H9 (cell line): ENCODE data around the gene EIF2B5. TPM values are rescaled to one million over a fixed set of nuclear protein-coding genes. Genes with fewer than 3 reads are reported as not detected.

Source experiments
- DNase-seq: peaks from one replicate; pipeline ENCODE4 v3.0.0-alpha.2; 2017
- H2AFZ ChIP-seq: one replicate; pipeline ENCODE4 v1.6.1; 2013; ENCODE audit warnings: mild to moderate bottlenecking, low read length, control low read depth, moderate library complexity
- H2AK5ac ChIP-seq: 2 replicates; pipeline ENCODE4 v1.6.1; 2013; ENCODE audit warnings: low read length, control low read depth, mixed read lengths; ENCODE audit not compliant: insufficient read length
- H2BK120ac ChIP-seq: one replicate; pipeline ENCODE4 v1.6.1; 2013; ENCODE audit warnings: low read depth, mild to moderate bottlenecking, low read length, control low read depth, inconsistent platforms; ENCODE audit not compliant: poor library complexity, severe bottlenecking
- H2BK12ac ChIP-seq: 2 replicates; pipeline ENCODE4 v1.6.1; 2013; ENCODE audit warnings: low read length, control low read depth, mixed read lengths, low read depth; ENCODE audit not compliant: insufficient read length
- H2BK15ac ChIP-seq: 2 replicates; pipeline ENCODE4 v1.6.1; 2013; ENCODE audit warnings: low read depth, low read length, control low read depth
- H2BK20ac ChIP-seq: one replicate; pipeline ENCODE4 v1.6.1; 2013; ENCODE audit warnings: low read depth, mild to moderate bottlenecking, low read length, control low read depth, inconsistent platforms; ENCODE audit not compliant: poor library complexity, severe bottlenecking
- H2BK5ac ChIP-seq: 2 replicates; pipeline ENCODE4 v1.6.1; 2013; ENCODE audit warnings: low read length, control low read depth, mixed read lengths; ENCODE audit not compliant: insufficient read length
- H3K14ac ChIP-seq: 2 replicates; pipeline ENCODE4 v1.6.1; 2013; ENCODE audit warnings: low read length, control low read depth; ENCODE audit not compliant: insufficient read depth
- H3K18ac ChIP-seq: 2 replicates; pipeline ENCODE4 v1.6.1; 2013; ENCODE audit warnings: low read depth, mild to moderate bottlenecking, mixed read lengths, low read length, control low read depth; ENCODE audit not compliant: insufficient read length
- H3K23ac ChIP-seq: 2 replicates; pipeline ENCODE4 v1.6.1; 2013; ENCODE audit warnings: low read length, control low read depth, mixed read lengths, low read depth; ENCODE audit not compliant: insufficient read length
- H3K23me2 ChIP-seq: 2 replicates; pipeline ENCODE4 v1.6.1; 2013; ENCODE audit warnings: low read depth, mild to moderate bottlenecking, mixed read lengths, low read length, control low read depth; ENCODE audit not compliant: insufficient read length, poor library complexity, severe bottlenecking
- H3K27ac ChIP-seq: 2 replicates; pipeline ENCODE4 v1.5.1; 2013; ENCODE audit warnings: low read length, control low read depth, mixed read lengths, low read depth; ENCODE audit not compliant: insufficient read length
- H3K27me3 ChIP-seq: 2 replicates; pipeline ENCODE4 v1.6.1; 2013; ENCODE audit warnings: low read length, control low read depth, inconsistent platforms; ENCODE audit not compliant: insufficient read depth
- H3K4ac ChIP-seq: 2 replicates; pipeline ENCODE4 v1.6.1; 2013; ENCODE audit warnings: low read depth, mild to moderate bottlenecking, control low read depth, inconsistent platforms, low read length, moderate library complexity
- H3K4me1 ChIP-seq: 2 replicates; pipeline ENCODE4 v1.6.1; 2013; ENCODE audit warnings: low read length, control low read depth, inconsistent platforms; ENCODE audit not compliant: insufficient read depth
- H3K4me2 ChIP-seq: 2 replicates; pipeline ENCODE4 v1.6.1; 2013; ENCODE audit warnings: low read length, control low read depth, mixed read lengths; ENCODE audit not compliant: insufficient read length, insufficient read depth
- H3K56ac ChIP-seq: 2 replicates; pipeline ENCODE4 v1.6.1; 2013; ENCODE audit warnings: low read depth, mild to moderate bottlenecking, mixed read lengths, low read length, control low read depth; ENCODE audit not compliant: insufficient read length
- H3K79me1 ChIP-seq: 2 replicates; pipeline ENCODE4 v1.6.1; 2013; ENCODE audit warnings: low read depth, mild to moderate bottlenecking, moderate library complexity, low read length, control low read depth, inconsistent platforms; ENCODE audit not compliant: insufficient read depth, poor library complexity, severe bottlenecking
- H3K79me2 ChIP-seq: 2 replicates; pipeline ENCODE4 v1.6.1; 2013; ENCODE audit warnings: low read length, control low read depth, inconsistent platforms; ENCODE audit not compliant: insufficient read depth
- H3K9ac ChIP-seq: 2 replicates; pipeline ENCODE4 v1.6.1; 2013; ENCODE audit warnings: low read length, control low read depth, mixed read lengths; ENCODE audit not compliant: insufficient read length; ENCODE audit errors: extremely low read depth
- H3K9me3 ChIP-seq: one replicate; pipeline ENCODE4 v1.6.1; 2013; ENCODE audit warnings: low read depth, low read length, inconsistent platforms; ENCODE audit not compliant: control insufficient read depth
- H3T11ph ChIP-seq: one replicate; pipeline ENCODE4 v1.6.1; 2013; ENCODE audit warnings: mild to moderate bottlenecking, low read length, control low read depth, inconsistent platforms
- H4K20me1 ChIP-seq: one replicate; pipeline ENCODE4 v1.6.1; 2013; ENCODE audit not compliant: control insufficient read depth, insufficient read length, insufficient read depth
- H4K5ac ChIP-seq: 2 replicates; pipeline ENCODE4 v1.6.1; 2013; ENCODE audit warnings: low read depth, mild to moderate bottlenecking, mixed read lengths, low read length, control low read depth; ENCODE audit not compliant: insufficient read length
- H4K8ac ChIP-seq: replicated peaks from 2 replicates; pipeline ENCODE4 v1.6.1; 2013; ENCODE audit warnings: low read length, control low read depth, mixed read lengths, low read depth; ENCODE audit not compliant: insufficient read length
- H4K91ac ChIP-seq: 2 replicates; pipeline ENCODE4 v1.6.1; 2013; ENCODE audit warnings: low read depth, mild to moderate bottlenecking, moderate library complexity, mixed read lengths, low read length, control low read depth; ENCODE audit not compliant: insufficient read length
- H3K27ac Mint-ChIP-seq, 3 experiments: 2 replicates in 2 of 3; 3 replicates in 1 of 3; pipeline ENCODE4 v1.8.0; 2020 to 2021; ENCODE audit warnings: mixed read lengths in 3 of 3, mild to moderate bottlenecking in 1 of 3, moderate library complexity in 1 of 3
- H3K27me3 Mint-ChIP-seq: 2 replicates; pipeline ENCODE4 v1.8.0; 2021; ENCODE audit warnings: low read depth, mild to moderate bottlenecking, moderate library complexity, mixed read lengths
- H3K36me3 Mint-ChIP-seq, 3 experiments: 2 replicates in 2 of 3; 3 replicates in 1 of 3; pipeline ENCODE4 v1.8.0; 2020 to 2021; ENCODE audit warnings: low read depth in 3 of 3, mixed read lengths in 3 of 3; ENCODE audit not compliant: insufficient read depth in 1 of 3
- H3K4me1 Mint-ChIP-seq, 2 experiments: 2 replicates each; pipeline ENCODE4 v1.8.0; 2020; ENCODE audit warnings: mixed read lengths in 2 of 2
- H3K4me3 Mint-ChIP-seq, 2 experiments: 2 replicates in 1 of 2; 3 replicates in 1 of 2; pipeline ENCODE4 v1.8.0; 2020 to 2021; ENCODE audit warnings: mild to moderate bottlenecking in 2 of 2, mixed read lengths in 2 of 2, moderate library complexity in 1 of 2
- H3K9me3 Mint-ChIP-seq, 2 experiments: 2 replicates in 1 of 2; 3 replicates in 1 of 2; pipeline ENCODE4 v1.8.0; 2020; ENCODE audit warnings: mild to moderate bottlenecking in 2 of 2, mixed read lengths in 2 of 2, moderate library complexity in 1 of 2
- CTCF ChIP-seq: fragments of 200-600 bp; sonication (generic); conservative IDR thresholded peaks from 3 replicates; pipeline ENCODE4 v1.8.0; 2021; ENCODE audit warnings: antibody characterized with exemption, mild to moderate bottlenecking
- WGBS: extraction: QIAGEN DNeasy Blood & Tissue Kit; methylation state at CpG from one replicate; pipeline ENCODE4 v1.1.7; 2013; ENCODE audit warnings: missing lambda C conversion rate, low lambda C conversion rate, mixed read lengths; ENCODE audit not compliant: insufficient read length; ENCODE audit errors: extremely low coverage; 5-methylcytosine and 5-hydroxymethylcytosine counted together
- total RNA-seq: library from RNA; stranded (reverse); gene quantifications from 2 replicates; pipeline ENCODE4 v1.2.1, GENCODE V29; 2021

The EIF2B5 gene
- total RNA-seq, 1 experiment from 2014 or later = 42.0 TPM

DNA sequence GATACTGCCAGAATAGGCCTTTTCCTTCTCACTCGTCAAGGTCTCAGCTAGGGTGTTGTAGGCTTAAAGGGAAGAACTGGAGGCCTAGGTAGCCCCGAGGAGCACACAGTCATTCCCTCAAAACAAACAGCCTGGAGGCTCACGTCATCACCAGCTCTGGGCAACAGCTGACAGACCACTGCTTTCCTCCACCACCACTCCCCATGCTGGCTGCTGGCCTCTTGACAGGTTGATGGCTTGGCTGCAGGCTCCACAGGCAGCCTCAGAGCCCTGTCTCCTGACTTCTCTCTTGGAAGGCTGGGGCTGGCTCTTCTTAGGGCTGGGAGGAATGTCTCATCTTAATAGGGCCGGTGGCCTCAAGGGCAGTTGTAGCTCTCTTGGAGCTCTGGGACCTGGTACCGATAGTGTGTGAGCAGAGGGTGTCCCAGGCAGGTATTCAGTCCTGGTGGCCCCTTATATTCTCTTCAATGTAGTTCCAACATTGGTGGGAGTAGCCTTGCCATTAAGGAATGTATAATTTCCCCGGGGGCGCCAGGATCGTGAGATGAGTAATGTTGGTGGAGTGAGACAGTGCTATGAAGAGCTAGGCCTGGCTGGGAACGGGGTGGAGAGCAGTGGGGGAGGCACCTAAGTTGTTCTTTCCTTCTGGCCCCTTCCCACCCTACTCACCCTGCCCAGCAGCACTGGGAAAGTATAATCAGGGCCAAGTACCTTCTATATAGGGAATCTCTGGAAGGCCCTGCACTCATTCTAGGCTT lies 33.4 kb downstream of the EIF2B5 start:
- Histone ChIP-seq H2BK20ac (no peak overlapping the region), H2BK15ac (no peak overlapping the region), H3K14ac (no peak overlapping the region), H3T11ph (no peak overlapping the region), H3K9ac (no peak overlapping the region), H3K23me2 (no peaks in the 10 kb centered on the region), H3K56ac (no peak overlapping the region), H3K4me1 (no peaks in the 10 kb centered on the region), H2AFZ (no peak overlapping the region), H4K5ac (no peak overlapping the region), H3K18ac (no peak overlapping the region), H3K4me2 (no peak overlapping the region), H2BK120ac (no peak overlapping the region), H4K91ac (no peak overlapping the region), H3K9me3 (no peaks in the 10 kb centered on the region), H2BK12ac (no peak overlapping the region), H4K8ac (no peak overlapping the region), H3K4ac (no peak overlapping the region), H2BK5ac (no peak overlapping the region), H4K20me1 (no peaks in the 10 kb centered on the region), H3K79me2 (no peaks in the 10 kb centered on the region), H2AK5ac (no peak overlapping the region), H3K79me1 (no peaks in the 10 kb centered on the region), H3K27ac (no peak overlapping the region), H3K27me3 (no peaks in the 10 kb centered on the region), H3K23ac (no peak overlapping the region)
- H3K27me3 Mint-ChIP-seq = no peaks in the 10 kb centered on the region
- H3K4me1 Mint-ChIP-seq = peaks cover 0 to 5% of the 10 kb centered on the region in 2 experiments; a peak in 3 of 4 replicates
- no peak for TF ChIP-seq CTCF
- H3K27ac Mint-ChIP-seq = no peak overlapping the region; a peak in 1 of 7 replicates
- H3K36me3 Mint-ChIP-seq = peaks cover 39 to 83% (median 79%) of the 10 kb centered on the region in 3 experiments
- H3K4me3 Mint-ChIP-seq = no peak overlapping the region
- DNase-seq = no peak
- H3K9me3 Mint-ChIP-seq = no peaks in the 10 kb centered on the region
- WGBS = no CpG with 5 or more reads among the region's 9 CpGs
